PFSK-1 (cell line): ENCODE results near the gene RPS18.

Experiments
- POLR2AphosphoS5 ChIP-seq: IDR thresholded peaks from 2 replicates; pipeline ENCODE4 v1.6.1; 2012; ENCODE audit warnings: low read depth, mild to moderate bottlenecking, control low read depth, low read length, moderate library complexity
- SIN3A ChIP-seq: IDR thresholded peaks from 2 replicates; pipeline ENCODE4 v1.6.1; 2012; ENCODE audit warnings: mild to moderate bottlenecking, low read length, moderate library complexity, borderline replicate concordance; ENCODE audit not compliant: insufficient read depth
- TAF1 ChIP-seq: IDR thresholded peaks from 2 replicates; pipeline ENCODE4 v1.6.1; 2012; ENCODE audit warnings: low read length, control low read depth, borderline replicate concordance; ENCODE audit not compliant: insufficient read depth
- TF ChIP-seq, protein P1 (sequence below), 2 experiments: IDR thresholded peaks; 2 replicates each; pipeline versions ENCODE4 v1.6.1 to v1.8.0; 2011 to 2012; ENCODE audit warnings: low read depth in 2 of 2, low read length in 2 of 2, control low read depth in 1 of 2, inconsistent platforms in 1 of 2, mild to moderate bottlenecking in 1 of 2, moderate library complexity in 1 of 2; ENCODE audit not compliant: insufficient read depth in 1 of 2

DNA sequence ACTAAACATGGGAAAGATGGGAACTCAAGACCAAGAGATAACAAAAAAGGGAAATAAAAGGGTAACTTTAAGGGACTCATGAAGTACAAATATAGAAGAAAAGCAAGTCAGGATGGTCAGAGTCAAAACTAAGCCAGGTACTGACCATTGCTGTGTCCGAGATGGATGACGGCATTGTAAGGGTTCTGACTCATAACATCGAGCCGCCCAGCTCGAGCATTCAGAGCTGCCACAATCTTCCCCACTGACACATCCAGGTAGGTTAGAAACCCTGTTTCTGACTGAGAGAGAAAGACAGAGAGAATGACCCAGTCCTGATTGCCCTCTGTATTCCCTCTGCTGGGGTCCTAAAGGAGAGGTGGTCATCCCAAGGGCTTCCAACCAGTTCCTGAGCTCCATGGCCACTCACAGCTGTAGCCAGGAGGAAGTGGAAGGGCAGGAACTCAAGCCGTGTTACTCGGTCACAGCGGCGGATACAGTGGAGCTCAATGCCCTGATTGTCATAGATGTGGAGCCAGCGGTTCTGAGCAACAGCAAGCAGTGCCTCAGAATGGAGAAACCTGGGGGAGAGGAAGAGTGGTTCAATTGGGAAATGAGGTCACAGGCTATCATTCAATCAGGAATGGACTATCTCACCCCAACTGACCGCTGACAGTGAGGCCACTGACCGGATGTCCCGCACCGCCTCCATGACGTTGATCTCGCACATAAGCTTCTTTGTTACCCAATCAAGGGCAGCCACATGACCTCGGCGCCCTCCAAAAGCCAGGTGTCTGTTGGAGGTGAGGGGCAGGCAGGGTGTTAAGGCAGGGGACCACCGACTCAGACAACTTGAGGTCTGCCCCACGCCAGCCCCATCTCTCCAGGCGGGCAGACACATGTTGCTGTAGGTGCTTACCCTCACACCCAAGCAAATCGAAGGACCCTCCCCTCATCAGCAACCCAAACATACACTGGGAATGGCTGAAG lies 15.4 kb downstream of the RPS18 start:
- no peak for TF ChIP-seq SIN3A
- TF ChIP-seq POLR2AphosphoS5, result no peak
- TF ChIP-seq, protein P1, sequence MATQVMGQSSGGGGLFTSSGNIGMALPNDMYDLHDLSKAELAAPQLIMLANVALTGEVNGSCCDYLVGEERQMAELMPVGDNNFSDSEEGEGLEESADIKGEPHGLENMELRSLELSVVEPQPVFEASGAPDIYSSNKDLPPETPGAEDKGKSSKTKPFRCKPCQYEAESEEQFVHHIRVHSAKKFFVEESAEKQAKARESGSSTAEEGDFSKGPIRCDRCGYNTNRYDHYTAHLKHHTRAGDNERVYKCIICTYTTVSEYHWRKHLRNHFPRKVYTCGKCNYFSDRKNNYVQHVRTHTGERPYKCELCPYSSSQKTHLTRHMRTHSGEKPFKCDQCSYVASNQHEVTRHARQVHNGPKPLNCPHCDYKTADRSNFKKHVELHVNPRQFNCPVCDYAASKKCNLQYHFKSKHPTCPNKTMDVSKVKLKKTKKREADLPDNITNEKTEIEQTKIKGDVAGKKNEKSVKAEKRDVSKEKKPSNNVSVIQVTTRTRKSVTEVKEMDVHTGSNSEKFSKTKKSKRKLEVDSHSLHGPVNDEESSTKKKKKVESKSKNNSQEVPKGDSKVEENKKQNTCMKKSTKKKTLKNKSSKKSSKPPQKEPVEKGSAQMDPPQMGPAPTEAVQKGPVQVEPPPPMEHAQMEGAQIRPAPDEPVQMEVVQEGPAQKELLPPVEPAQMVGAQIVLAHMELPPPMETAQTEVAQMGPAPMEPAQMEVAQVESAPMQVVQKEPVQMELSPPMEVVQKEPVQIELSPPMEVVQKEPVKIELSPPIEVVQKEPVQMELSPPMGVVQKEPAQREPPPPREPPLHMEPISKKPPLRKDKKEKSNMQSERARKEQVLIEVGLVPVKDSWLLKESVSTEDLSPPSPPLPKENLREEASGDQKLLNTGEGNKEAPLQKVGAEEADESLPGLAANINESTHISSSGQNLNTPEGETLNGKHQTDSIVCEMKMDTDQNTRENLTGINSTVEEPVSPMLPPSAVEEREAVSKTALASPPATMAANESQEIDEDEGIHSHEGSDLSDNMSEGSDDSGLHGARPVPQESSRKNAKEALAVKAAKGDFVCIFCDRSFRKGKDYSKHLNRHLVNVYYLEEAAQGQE (IDR thresholded peaks at IDR 0.05; ENCODE audit: insufficient read depth in 1 of 2, low read depth in 2 of 2, low read length in 2 of 2), result no peak
- no peak for TF ChIP-seq TAF1
